ENCODE results near the gene TSPAN32. TPM values are rescaled to one million over a fixed set of nuclear protein-coding genes. Genes with fewer than 3 reads are reported as not detected.

Gene TSPAN32
- total RNA-seq, 5 donors from 2014 or later (not counting 1 experiment from before 2014, with no cell fraction given): 66.9 to 185 (median 92.3) TPM

GRCh38 chr11:2367266-2368160 is 65.7 kb downstream of the TSPAN32 start:
- Mint-ChIP-seq H3K4me3 (no peak overlapping the region), H3K9me3 (no peaks in the 10 kb centered on the region), H3K36me3 (no peaks in the 10 kb centered on the region), H3K27me3 (no peaks in the 10 kb centered on the region), H3K27ac (no peak overlapping the region), H3K4me1 (no peaks in the 10 kb centered on the region)
- DNase-seq (no peak), ATAC-seq (replicated peaks in 1 of 4) (no peak)
- CTCF ChIA-PET: no interaction called here
- WGBS (ENCODE audit: insufficient coverage): 80% methylated on average over 10 of the region's 17 CpGs
- no peak overlapping the region for H3K4me3 ChIP-seq (ENCODE audit: control insufficient read depth in 1 of 2, extremely low read depth in 1 of 2, low read length in 1 of 2)
- H3K4me1 ChIP-seq (ENCODE audit: control insufficient read depth in 1 of 2, extremely low read depth in 1 of 2, insufficient read depth in 2 of 2, low read length in 2 of 2): no peaks in the 10 kb centered on the region
- no peak overlapping the region for H3K27ac ChIP-seq (ENCODE audit: low read length)
- H3K9me3 ChIP-seq: no peaks in the 10 kb centered on the region
- peaks cover 0 to 21% of the 10 kb centered on the region in 2 experiments for H3K27me3 ChIP-seq (replicated peaks in 1 of 2; ENCODE audit: control insufficient read depth in 2 of 2, extremely low read depth in 1 of 2, insufficient read depth in 2 of 2, low read length in 1 of 2)
- H3K36me3 ChIP-seq (ENCODE audit: control insufficient read depth in 2 of 2, extremely low read depth in 1 of 2, insufficient read depth in 1 of 2, low read length in 1 of 2): no peaks in the 10 kb centered on the region
- POLR2A ChIA-PET: no interaction called here

Other genes starting within 250 kb of the TSPAN32 start
- under 1 TPM in 4 of 5 donors, not detected in 1; 0.30 to 0.98 (median 0.60) TPM for gene IGF2, start 162.6 kb upstream of the TSPAN32 start, total RNA-seq
- gene INS, start 140.8 kb upstream of the TSPAN32 start, total RNA-seq: under 1 TPM in 2 of 5 donors, not detected in 3; 0.53 to 0.82 TPM
- not detected for gene TH, start 130.2 kb upstream of the TSPAN32 start, total RNA-seq
- 1 to 10 TPM in 1 of 5 donors, under 1 TPM in 4; 0.29 to 1.3 (median 0.51) TPM for gene ASCL2, start 31.4 kb upstream of the TSPAN32 start, total RNA-seq
- 100 to 1,000 TPM in 2 of 5 donors, 10 to 100 TPM in 3; 62.3 to 133 (median 88.9) TPM for gene C11orf21, start 95 bp upstream of the TSPAN32 start, total RNA-seq
- 100 to 1,000 TPM; 124 to 213 (median 146) TPM for gene CD81, start 75.3 kb downstream of the TSPAN32 start, total RNA-seq
- 10 to 100 TPM; 46.2 to 73.7 (median 64.8) TPM for gene TSSC4, start 98.7 kb downstream of the TSPAN32 start, total RNA-seq
- gene TRPM5, start 142.5 kb downstream of the TSPAN32 start, total RNA-seq: under 1 TPM; 0.07 to 0.73 (median 0.22) TPM
- gene KCNQ1, start 143.0 kb downstream of the TSPAN32 start, total RNA-seq: 10 to 100 TPM; 20.9 to 32.9 (median 24.0) TPM